Measurements from ENCODE around the gene SLC5A3. TPM values are rescaled to one million over a fixed set of nuclear protein-coding genes. Genes with fewer than 3 reads are reported as not detected.
A peak's percentile ranks its signal among the peaks of the same experiment; 100 is the strongest.

Gene SLC5A3
- total RNA-seq, 1 donor from 2014 or later: 39.7 TPM

DNA sequence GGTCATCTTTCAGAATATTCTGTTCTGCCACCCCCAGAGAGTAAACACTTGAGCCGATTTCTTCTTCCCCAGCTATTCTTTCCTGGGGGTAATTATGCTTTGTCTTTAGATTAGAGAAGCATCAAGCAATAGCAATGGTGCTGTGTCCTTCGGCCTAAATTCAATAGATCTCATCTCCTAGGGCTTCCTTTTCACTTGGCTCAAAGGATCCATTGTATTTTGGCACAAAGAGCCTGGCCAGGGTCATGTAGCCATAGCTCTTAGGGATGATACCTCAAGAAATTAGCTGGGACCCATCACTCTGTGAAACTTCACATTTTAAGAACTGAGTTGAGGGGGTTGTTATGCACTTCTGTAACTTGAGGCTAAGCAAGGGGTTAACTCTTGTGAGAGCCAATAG lies 27.0 kb downstream of the SLC5A3 start:
- DNase-seq (ENCODE audit: low read depth in 2 of 2): no peak

DNA sequence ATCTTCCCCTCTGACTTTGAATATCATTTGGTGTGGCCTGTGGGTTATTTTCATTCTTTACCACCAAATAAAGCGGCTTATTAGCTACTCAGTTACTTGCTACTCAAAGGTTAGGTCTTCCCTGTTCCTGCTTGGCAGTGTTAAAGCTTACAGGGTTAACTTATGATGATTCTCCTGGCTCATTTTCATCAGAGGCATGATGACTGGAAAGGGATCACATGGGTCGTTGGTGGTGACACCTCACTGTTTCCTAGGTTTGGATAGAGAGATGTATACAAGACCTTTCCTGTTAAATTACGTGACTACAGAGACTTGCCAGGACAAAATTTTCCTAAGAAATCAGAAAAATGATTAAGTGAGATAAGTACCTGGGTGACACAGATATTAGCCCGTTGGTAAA lies 27.4 kb downstream of the SLC5A3 start:
- DNase-seq (ENCODE audit: low read depth in 2 of 2): peak; percentile 19 to 70

DNA sequence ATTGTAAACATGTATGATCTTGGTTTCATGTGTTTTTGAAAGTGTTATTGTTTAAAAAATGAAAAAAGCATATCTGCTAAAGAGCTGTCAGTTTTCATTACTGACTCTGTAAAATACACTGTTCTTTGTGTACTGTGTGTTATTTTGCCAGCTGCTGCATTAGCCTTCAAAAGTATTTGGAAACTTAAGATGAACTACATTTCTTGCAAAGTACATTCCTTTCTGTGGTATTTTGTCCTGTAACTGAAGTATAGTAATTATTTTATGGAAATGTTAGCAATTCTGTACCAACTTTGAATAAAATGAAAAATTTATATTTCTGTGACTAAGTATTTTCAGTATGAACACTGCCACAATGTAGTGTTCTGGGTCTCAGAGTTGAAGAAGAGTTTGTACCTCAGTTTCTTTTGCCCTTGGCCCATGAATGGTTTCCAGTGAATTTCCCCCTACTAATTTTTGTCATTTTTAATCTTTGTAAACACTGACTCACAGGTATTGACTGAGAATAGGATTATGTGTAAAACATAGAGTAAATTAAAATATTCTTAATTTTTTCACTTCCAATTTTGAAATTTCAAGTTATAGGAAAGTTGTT lies 32.7 kb downstream of the SLC5A3 start:
- DNase-seq (ENCODE audit: low read depth in 2 of 2): no peak

DNA sequence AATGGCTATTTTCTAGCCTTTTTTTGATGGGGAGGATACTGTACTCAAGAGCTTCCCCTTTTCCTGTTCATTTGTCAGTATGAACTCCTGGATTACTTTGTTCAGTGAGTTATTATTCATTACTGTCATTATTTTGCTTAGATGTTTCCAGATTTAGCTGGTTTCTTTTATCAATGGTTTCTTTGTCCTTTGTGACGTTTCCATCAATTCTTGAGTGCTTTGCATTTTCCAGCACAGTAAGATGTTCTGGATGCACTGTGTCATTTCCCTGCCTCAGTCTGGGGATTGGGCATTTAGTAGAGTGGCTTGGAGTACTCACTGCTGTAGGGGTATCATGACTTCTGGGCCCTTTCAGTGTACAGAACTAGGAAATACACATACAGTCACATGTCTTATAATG lies 34.2 kb downstream of the SLC5A3 start:
- DNase-seq (ENCODE audit: low read depth in 2 of 2): no peak

DNA sequence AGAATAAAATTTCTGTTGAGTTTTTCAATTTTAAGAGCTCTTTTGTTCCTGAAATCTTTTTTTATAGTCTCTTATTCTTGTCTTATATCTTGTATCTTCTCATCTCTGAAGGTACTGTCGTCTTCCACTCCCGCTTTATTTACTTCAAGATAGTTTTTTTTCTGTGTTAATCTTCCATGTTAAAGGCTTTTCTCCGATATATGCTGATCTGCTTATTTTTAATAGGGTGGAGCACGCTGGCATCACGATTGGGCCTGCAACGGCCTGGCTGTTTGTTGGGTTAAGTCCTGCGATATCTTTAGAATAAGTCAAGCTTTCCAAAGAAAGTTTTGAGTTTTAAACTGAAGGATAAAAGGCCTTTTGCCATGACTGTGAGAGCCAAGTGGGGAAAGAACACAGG lies 35.7 kb downstream of the SLC5A3 start:
- DNase-seq (ENCODE audit: low read depth in 2 of 2): no peak

DNA sequence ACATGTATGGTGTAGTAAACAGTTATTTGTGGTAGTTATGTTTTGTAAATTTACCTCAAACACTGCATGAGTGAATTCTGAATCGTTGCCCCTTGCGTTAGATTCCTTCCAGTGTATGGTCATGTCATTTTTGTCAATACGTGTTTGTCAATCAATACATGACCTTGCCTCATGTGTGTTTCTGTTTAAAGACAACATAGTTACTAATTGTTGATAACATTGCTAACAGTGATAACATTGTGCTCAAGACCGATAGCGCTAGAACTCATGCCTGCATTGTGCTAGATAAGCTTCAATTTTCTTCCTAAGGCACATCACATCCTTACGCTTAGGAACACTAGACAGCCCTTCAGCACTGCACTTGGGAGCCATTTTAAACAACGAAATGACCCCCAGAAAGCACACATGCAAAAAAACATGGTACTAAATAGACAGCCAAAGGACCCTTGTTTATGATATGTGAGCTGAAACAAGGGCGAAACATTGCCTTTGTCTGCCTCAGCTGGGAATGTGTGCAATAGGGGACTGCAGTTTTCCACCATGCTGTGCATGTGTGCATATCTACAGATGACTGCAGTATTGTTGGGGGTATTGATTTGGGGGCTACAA lies 37.3 kb downstream of the SLC5A3 start:
- DNase-seq (ENCODE audit: low read depth in 2 of 2): no peak

DNA sequence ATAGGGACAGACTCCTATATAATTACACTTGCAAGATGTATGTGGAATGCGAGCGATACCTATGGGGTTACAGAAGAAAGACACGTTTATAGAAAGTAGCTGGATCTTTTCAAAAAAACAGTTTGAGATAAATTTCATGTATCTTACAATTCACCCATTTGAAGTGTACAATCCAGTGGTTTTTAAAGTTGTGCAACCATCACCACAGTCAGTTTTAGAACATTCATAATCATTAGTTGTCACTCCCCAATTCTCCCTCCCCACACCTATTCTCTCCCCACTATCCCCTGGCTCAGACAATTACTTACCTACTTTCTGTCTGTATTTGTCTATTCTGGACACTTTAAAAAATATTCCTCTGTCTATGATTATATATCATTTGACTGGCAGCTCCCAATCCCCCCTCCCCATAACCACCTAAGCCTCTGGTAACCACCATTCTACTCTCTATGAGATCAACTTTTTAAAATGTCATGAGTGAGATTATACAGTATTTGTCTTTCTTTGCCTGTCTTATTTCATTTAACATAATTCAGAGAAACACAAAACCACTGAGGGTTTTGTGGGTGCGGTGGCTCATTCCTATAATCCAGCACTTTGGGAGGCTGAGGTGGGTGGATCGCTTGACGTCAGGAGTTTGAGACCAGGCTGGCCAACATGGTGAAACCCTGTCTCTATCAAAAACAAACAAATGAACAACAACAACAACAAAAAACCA lies 39.1 kb downstream of the SLC5A3 start:
- no peak for DNase-seq (ENCODE audit: low read depth in 2 of 2)

DNA sequence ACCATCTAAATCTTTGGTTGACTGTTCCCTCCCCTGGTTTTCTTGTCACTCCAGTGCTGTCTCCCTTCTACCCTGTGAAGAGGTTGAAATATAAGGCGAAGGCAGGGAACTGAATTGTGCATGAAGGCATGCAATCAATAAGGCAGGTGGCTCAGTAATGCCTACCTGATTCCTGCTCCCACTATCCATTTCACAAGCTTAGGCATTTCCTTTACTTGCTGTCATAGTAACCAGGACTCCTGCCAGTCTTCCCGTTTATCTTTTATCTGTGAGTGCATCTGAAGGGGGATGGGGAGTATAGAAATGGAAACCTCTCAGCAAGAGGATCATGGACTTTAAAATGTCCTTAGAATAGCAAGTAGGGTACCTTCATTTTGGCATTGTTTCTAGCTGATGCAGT lies 40.5 kb downstream of the SLC5A3 start:
- no peak for DNase-seq (ENCODE audit: low read depth in 2 of 2)

DNA sequence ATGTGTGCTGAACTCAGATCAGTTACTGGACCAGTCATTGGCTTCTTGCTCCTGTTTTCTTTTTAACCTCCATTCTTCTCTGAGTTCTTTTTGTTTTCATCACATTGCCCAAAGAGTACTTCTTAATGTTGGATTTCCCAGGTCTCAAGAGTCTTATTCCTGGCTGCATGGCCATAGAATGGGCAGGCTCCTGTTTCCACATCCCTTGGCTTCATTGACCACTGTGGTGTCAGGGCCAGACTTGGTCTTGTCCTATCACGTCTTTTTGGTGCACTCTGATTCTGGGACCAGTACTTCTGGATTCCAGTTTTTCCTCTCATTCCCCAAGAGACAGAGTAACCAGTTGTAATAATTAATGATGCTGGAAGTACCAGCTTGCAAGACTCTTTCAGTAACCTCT lies 41.8 kb downstream of the SLC5A3 start:
- DNase-seq (ENCODE audit: low read depth in 2 of 2): no peak

DNA sequence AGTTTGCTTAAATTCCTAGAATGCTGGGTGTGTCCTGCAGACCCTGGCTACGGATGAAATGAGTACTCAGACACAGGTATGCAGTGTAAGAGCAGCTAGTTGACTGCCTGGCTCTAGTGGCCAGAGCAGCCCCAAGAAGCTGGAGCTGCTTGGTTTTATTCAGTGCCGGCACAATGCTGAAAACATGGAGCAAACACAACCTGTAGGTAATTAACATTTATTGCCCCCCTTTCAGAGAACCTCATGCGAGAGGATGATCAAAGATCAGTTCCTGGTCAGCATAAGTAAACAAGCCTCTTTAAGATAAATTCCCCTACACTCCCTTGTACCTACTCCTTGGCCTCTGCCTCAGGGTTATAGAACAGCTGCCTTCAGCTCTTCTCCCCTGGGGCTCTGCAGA lies 43.2 kb downstream of the SLC5A3 start:
- no peak for DNase-seq (ENCODE audit: low read depth in 2 of 2)

DNA sequence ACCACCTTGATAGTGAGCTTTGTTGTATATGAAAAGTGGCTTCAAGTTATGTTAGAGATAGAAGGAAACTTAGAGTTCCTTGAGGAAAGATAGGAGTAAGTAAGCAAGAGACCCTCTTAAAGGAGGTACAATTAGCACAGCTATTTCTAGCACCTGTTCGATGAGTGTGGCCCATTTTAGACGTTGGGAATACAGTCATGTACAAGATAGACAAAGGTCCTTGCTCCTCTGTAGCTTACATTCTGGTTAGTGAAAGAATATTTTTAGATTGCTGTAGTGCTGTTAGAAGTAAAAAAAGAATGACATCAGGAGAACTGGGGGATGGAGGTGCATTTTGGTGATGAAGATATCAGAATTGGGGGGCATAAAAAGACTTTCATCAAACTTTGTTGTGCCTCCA lies 47.5 kb downstream of the SLC5A3 start:
- DNase-seq (ENCODE audit: low read depth in 2 of 2): no peak

DNA sequence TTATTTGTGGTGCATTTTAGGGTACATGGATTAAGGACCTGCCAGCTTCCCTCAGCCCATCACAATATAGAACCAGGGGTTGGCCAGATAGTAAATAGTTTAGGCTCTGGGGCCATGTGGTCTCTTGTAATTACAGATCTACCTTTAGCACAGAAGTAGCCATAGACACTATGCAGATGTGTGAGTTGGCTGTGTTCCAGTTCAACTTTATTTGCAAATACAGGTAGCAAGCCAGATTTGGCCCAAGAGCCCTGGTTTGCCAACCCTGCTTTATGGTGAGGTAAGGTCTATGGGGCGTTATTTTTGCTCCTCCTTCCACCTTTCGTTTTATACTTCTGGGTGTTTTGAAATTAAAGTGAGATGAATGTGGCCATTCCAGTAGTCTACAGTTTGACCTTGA lies 48.7 kb downstream of the SLC5A3 start:
- no peak for DNase-seq (ENCODE audit: low read depth in 2 of 2)

Other genes starting within 250 kb of the SLC5A3 start
- 172 and 192 TPM in 2 replicates for gene ATP5PO, start 157.8 kb upstream of the SLC5A3 start, total RNA-seq
- gene MRPS6, start within 50 bp of the SLC5A3 start, total RNA-seq: 10.5 and 16.3 TPM in 2 replicates

Measured in lung microvascular endothelial cell (primary cell).